ENCODE measurements around the gene NEGR1. TPM values are rescaled to one million over a fixed set of nuclear protein-coding genes. Genes with fewer than 3 reads are reported as not detected.

Gene NEGR1
- total RNA-seq, 1 experiment from 2014 or later: 2.9 TPM

DNA sequence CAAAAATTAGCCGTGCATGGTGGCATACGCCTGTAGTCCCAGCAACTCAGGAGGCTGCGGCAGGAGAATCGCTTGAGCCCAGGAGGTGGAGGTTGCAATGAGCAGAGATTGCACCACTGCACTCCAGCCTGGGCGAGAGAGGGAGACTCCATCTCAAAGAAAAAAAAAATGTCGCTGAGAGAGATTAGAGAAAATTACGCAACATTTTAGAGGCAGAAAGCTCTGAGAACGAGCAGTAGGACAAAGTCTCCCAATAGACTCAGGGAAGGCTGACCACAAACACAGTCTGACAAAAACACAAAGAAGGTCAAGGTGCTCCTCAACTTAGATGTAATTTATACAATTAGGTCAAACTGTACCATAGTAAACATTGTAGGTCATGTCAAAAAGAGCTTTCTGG, 833.9 kb downstream of the NEGR1 start (continued):
- TF ChIP-seq, protein P1, sequence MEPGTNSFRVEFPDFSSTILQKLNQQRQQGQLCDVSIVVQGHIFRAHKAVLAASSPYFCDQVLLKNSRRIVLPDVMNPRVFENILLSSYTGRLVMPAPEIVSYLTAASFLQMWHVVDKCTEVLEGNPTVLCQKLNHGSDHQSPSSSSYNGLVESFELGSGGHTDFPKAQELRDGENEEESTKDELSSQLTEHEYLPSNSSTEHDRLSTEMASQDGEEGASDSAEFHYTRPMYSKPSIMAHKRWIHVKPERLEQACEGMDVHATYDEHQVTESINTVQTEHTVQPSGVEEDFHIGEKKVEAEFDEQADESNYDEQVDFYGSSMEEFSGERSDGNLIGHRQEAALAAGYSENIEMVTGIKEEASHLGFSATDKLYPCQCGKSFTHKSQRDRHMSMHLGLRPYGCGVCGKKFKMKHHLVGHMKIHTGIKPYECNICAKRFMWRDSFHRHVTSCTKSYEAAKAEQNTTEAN (CRISPR knock-in tag; IDR thresholded peaks at IDR 0.05): no peak
- TF ChIP-seq ZNF263 (CRISPR knock-in tag; IDR thresholded peaks at IDR 0.05; ENCODE audit: low read depth) (no peak), ZNF232 (CRISPR knock-in tag; IDR thresholded peaks at IDR 0.05) (no peak), GABPB1 (CRISPR knock-in tag; IDR thresholded peaks at IDR 0.05) (no peak), FOXK1 (CRISPR knock-in tag; IDR thresholded peaks at IDR 0.05) (no peak), NFYB (CRISPR knock-in tag; conservative IDR thresholded peaks at IDR 0.05; ENCODE audit: low read depth) (no peak)
- TF ChIP-seq, protein P2, sequence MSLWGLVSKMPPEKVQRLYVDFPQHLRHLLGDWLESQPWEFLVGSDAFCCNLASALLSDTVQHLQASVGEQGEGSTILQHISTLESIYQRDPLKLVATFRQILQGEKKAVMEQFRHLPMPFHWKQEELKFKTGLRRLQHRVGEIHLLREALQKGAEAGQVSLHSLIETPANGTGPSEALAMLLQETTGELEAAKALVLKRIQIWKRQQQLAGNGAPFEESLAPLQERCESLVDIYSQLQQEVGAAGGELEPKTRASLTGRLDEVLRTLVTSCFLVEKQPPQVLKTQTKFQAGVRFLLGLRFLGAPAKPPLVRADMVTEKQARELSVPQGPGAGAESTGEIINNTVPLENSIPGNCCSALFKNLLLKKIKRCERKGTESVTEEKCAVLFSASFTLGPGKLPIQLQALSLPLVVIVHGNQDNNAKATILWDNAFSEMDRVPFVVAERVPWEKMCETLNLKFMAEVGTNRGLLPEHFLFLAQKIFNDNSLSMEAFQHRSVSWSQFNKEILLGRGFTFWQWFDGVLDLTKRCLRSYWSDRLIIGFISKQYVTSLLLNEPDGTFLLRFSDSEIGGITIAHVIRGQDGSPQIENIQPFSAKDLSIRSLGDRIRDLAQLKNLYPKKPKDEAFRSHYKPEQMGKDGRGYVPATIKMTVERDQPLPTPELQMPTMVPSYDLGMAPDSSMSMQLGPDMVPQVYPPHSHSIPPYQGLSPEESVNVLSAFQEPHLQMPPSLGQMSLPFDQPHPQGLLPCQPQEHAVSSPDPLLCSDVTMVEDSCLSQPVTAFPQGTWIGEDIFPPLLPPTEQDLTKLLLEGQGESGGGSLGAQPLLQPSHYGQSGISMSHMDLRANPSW (CRISPR knock-in tag; conservative IDR thresholded peaks at IDR 0.05; ENCODE audit: low read depth): no peak
- TF ChIP-seq, protein P3, sequence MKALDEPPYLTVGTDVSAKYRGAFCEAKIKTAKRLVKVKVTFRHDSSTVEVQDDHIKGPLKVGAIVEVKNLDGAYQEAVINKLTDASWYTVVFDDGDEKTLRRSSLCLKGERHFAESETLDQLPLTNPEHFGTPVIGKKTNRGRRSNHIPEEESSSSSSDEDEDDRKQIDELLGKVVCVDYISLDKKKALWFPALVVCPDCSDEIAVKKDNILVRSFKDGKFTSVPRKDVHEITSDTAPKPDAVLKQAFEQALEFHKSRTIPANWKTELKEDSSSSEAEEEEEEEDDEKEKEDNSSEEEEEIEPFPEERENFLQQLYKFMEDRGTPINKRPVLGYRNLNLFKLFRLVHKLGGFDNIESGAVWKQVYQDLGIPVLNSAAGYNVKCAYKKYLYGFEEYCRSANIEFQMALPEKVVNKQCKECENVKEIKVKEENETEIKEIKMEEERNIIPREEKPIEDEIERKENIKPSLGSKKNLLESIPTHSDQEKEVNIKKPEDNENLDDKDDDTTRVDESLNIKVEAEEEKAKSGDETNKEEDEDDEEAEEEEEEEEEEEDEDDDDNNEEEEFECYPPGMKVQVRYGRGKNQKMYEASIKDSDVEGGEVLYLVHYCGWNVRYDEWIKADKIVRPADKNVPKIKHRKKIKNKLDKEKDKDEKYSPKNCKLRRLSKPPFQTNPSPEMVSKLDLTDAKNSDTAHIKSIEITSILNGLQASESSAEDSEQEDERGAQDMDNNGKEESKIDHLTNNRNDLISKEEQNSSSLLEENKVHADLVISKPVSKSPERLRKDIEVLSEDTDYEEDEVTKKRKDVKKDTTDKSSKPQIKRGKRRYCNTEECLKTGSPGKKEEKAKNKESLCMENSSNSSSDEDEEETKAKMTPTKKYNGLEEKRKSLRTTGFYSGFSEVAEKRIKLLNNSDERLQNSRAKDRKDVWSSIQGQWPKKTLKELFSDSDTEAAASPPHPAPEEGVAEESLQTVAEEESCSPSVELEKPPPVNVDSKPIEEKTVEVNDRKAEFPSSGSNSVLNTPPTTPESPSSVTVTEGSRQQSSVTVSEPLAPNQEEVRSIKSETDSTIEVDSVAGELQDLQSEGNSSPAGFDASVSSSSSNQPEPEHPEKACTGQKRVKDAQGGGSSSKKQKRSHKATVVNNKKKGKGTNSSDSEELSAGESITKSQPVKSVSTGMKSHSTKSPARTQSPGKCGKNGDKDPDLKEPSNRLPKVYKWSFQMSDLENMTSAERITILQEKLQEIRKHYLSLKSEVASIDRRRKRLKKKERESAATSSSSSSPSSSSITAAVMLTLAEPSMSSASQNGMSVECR (CRISPR knock-in tag; IDR thresholded peaks at IDR 0.05; ENCODE audit: borderline replicate concordance): no peak
- TF ChIP-seq, protein P4, sequence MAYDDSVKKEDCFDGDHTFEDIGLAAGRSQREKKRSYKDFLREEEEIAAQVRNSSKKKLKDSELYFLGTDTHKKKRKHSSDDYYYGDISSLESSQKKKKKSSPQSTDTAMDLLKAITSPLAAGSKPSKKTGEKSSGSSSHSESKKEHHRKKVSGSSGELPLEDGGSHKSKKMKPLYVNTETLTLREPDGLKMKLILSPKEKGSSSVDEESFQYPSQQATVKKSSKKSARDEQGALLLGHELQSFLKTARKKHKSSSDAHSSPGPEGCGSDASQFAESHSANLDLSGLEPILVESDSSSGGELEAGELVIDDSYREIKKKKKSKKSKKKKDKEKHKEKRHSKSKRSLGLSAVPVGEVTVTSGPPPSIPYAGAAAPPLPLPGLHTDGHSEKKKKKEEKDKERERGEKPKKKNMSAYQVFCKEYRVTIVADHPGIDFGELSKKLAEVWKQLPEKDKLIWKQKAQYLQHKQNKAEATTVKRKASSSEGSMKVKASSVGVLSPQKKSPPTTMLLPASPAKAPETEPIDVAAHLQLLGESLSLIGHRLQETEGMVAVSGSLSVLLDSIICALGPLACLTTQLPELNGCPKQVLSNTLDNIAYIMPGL (CRISPR knock-in tag; IDR thresholded peaks at IDR 0.05): no peak

DNA sequence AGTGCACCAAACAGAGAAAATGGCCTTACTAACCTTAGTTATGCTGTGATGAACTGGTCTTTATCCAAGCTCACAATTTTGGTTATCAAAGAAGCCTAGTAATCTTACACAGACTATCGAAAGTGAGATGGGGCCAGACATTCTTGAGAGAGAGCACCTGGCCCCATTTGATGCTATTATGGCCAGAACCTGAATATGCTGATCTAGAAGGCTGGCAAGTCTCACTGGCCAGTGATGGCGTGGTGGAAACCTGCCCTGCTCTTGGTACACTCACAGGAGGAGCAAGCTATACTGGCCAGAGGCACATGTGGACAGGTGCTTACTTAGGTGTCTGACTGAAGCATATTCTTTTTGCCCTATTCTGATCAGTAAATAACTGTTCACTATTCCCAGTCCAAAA, 843.7 kb downstream of the NEGR1 start:
- no peak for TF ChIP-seq ZNF317 (CRISPR knock-in tag; IDR thresholded peaks at IDR 0.05; ENCODE audit: borderline replicate concordance, low read depth)
- TF ChIP-seq SP1 (CRISPR knock-in tag; conservative IDR thresholded peaks at IDR 0.05): no peak
- no peak for TF ChIP-seq ZBTB21 (CRISPR knock-in tag; IDR thresholded peaks at IDR 0.05; ENCODE audit: borderline replicate concordance)
- H3K4me3 Mint-ChIP-seq: no peak overlapping the region
- no peaks in the 10 kb centered on the region for H3K9me3 Mint-ChIP-seq
- no peaks in the 10 kb centered on the region for H3K27me3 Mint-ChIP-seq (ENCODE audit: low read depth)
- peak; percentile 53 for ATAC-seq
- no peak for DNase-seq (ENCODE audit: low spot score)
- ChIA-PET POLR2A (no interaction called here), CTCF (interaction anchor here (1.4 kb wide), 1 partner anchor 13 kb away, joined by 3 read pairs; no protein-coding TSS in a partner anchor)
- H3K27ac Mint-ChIP-seq: no peak overlapping the region
- peaks cover 16% of the 10 kb centered on the region for H3K4me1 Mint-ChIP-seq
- no peaks in the 10 kb centered on the region for H3K36me3 Mint-ChIP-seq

DNA sequence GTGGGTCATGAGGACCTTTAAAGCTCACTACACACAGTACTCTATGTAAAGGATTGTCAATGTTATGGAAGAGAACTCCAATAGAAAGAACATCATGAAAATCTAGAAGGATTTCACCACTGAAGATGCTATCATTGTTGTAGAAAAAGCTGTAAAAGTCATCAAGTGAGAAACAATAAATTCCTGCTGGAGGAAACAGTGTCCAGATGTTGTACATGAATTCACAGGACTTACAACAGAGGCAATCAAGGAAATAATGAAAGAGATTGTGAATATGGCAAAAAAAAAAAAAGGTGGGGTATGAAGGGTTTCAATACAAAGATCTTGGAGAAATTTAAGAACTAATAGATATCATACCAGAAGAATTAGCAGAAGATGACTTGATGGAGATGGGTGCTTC, 846.4 kb downstream of the NEGR1 start:
- no peaks in the 10 kb centered on the region for H3K27me3 Mint-ChIP-seq (ENCODE audit: low read depth)
- H3K27ac Mint-ChIP-seq: no peak overlapping the region; the same call in 1 of the 2 replicates
- no peak overlapping the region for H3K4me3 Mint-ChIP-seq
- ChIA-PET POLR2A (no interaction called here), CTCF (no interaction called here)
- H3K4me1 Mint-ChIP-seq: peaks cover 16% of the 10 kb centered on the region
- no peak for DNase-seq (ENCODE audit: low spot score)
- no peak for ATAC-seq
- no peaks in the 10 kb centered on the region for H3K36me3 Mint-ChIP-seq
- H3K9me3 Mint-ChIP-seq: peaks cover 4% of the 10 kb centered on the region
- TF ChIP-seq ZNF263 (CRISPR knock-in tag; IDR thresholded peaks at IDR 0.05; ENCODE audit: low read depth) (no peak), SMAD4 (CRISPR knock-in tag; IDR thresholded peaks at IDR 0.05) (no peak), SMAD3 (CRISPR knock-in tag; IDR thresholded peaks at IDR 0.05; ENCODE audit: borderline replicate concordance) (no peak), NR2C2 (CRISPR knock-in tag; IDR thresholded peaks at IDR 0.05) (no peak), ZNF219 (CRISPR knock-in tag; IDR thresholded peaks at IDR 0.05; ENCODE audit: borderline replicate concordance) (no peak), CREM (CRISPR knock-in tag; IDR thresholded peaks at IDR 0.05) (no peak), PRRX2 (CRISPR knock-in tag; IDR thresholded peaks at IDR 0.05) (no peak), SP1 (CRISPR knock-in tag; conservative IDR thresholded peaks at IDR 0.05) (no peak), ETV6 (CRISPR knock-in tag; IDR thresholded peaks at IDR 0.05) (no peak), TCF7 (CRISPR knock-in tag; IDR thresholded peaks at IDR 0.05; ENCODE audit: low read depth) (no peak), ZBTB21 (CRISPR knock-in tag; IDR thresholded peaks at IDR 0.05; ENCODE audit: borderline replicate concordance) (no peak)
- TF ChIP-seq, protein P4 (CRISPR knock-in tag; IDR thresholded peaks at IDR 0.05): no peak
- TF ChIP-seq, protein P5, sequence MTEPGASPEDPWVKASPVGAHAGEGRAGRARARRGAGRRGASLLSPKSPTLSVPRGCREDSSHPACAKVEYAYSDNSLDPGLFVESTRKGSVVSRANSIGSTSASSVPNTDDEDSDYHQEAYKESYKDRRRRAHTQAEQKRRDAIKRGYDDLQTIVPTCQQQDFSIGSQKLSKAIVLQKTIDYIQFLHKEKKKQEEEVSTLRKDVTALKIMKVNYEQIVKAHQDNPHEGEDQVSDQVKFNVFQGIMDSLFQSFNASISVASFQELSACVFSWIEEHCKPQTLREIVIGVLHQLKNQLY (CRISPR knock-in tag; IDR thresholded peaks at IDR 0.05): no peak
